Measurements from ENCODE around the gene WDR86.

WDR86 gene

DNA sequence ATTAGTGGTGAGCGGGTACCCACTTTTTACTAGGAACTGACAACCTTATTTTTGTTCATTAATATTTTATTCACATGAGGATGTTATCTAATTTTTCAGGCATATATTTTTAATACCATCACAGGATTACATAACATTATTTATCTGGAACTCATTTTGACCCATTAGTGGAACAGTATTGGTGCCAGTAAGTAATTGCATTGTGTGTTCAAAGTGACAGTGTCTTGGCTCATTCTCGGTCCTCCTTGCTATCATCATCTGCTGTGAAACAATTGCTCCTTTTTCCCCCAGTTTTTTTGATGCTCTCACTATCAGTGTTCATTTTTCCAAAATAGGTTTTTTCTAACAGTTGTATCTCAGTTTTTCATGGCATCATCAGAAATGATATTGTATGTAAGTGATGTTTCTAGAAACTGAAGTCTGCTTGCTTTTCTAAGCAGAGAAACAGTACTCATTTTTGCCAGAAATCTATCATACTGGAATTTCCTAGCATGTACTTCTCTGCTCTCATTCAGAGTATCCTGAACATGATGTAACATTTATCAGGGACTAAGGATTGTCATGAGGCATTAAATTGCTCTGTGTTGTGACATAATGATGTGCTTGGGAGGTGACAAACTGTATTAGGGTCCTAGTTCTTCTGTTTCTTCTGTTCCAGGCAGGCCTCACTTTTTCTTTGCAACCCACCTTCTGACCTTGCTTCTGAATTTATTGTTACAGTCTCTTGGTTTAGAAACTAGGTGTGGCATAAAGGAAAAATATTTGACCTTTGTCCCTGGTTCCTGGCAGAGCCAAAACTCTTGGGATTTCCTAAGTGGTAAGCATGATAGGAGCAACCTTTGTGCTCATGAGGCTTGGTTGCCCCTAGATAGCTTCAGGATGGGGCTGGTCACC, 64.0 kb downstream of the WDR86 start:
- DNase-seq, result no peak

DNA sequence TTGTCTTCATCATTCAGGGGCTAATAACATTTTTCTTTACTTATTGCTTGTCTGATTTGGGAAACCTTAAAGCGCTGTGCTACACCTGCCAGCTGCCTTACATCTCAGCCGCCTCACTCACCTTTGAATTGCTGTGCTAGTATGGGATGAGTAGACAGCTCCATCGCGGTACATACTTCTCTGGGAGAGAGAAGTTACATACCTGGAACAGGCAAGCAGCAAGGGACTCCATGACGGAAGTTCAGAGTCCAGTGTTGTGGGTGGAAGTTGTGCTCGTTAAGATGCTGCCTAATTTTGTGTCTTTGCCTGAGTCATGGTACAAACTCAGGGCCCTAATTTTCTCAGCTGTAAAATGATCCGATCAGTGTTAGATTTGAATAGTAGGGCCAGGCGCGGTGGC, 66.3 kb downstream of the WDR86 start:
- no peak for DNase-seq

DNA sequence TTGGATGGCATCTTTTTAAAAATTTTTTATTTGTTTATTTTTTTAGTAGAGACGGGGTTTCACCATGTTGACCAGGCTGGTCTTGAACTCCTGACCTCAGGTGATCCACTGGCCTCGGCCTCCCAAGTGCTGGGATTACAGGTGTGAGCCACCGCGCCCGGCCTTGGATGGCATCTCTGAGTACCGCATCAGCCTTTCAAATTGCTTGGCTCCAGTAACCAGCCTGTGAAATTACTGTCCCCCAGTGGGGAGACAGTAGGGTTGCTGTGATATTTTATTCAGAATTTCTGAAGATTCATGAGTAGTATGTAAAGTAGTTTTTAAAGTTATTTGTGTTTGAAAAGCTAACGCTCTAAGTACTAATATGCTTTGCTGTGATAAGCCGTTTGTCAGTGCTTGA, 67.0 kb downstream of the WDR86 start:
- DNase-seq, result no peak

DNA sequence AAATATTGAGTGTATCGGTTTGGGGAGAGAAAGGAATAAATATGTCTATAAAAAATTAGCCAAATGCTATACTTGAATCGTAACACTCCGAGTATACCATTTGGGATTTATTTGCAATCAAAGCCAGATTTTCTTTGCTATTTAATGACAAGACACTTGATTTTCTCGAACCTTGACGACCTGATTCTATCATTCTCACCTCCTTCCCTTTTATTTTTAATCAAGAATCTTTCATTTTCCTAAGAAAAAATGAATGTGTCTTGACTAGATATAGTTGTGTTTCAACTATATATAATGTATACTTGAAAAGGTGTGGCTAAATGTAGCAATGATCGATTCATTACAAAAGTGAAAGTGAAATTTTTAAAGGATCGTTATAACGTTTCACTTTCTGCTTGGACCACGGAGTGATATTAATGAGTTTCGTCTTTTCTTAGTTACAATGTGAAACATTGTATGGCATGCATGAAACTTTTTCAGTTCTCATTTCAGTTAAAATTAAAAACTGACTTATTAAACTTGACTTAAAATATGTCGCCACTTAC, 67.7 kb downstream of the WDR86 start:
- DNase-seq, result no peak

- DNase-seq, result peak; percentile 86
Observed at GRCh38 chr7:151341357-151342101, 68.3 kb downstream of the WDR86 start, which contains the start of gene NUB1. Gene NUB1, plus strand, starts transcription at chr7:151341812. Its CDS starts 3,538 bp downstream, at chr7:151345350.

- no peak for DNase-seq
Observed at GRCh38 chr7:151340794-151341356, 69.0 kb downstream of the WDR86 start.

- no peak for DNase-seq
Observed at GRCh38 chr7:151339651-151340382, 70.0 kb downstream of the WDR86 start.

DNA sequence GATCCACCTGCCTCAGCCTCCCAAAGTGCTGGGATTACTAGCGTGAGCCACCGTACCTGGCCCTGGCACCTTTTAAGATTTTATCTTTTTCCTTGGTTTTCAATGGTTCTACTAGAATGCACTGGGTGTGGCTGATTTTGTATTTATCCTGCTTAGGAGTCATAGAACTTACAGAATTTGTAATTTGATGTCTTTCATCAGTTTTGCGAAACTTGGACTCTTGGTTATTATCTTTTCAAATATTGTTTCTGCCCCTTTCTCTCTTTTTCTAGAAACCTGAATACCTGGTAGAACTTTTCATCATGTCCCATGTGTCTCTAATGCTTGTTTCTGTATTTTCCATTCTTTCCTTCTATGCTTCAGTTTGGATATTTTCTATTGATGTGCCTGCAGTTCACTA, 71.0 kb downstream of the WDR86 start:
- no peak for DNase-seq

DNA sequence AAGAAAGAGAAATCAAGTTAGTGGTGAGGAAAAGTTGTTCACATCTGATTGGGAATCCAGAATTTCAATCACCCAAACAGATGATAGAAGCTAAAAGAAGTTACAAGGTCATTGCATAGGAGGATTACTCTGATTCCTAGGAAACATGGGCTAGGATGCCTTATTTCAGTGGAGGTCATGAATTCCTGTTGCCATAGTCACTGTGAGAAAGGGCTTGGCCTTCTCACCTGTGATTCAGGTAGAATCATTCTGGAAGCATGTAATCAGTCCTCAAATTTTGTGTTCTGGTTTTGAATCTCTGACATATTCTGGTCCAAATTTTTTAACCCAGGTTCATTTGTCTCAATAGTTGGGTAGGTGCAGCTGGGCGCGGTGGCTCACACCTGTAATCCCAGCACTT, 72.5 kb downstream of the WDR86 start:
- no peak for DNase-seq

DNA sequence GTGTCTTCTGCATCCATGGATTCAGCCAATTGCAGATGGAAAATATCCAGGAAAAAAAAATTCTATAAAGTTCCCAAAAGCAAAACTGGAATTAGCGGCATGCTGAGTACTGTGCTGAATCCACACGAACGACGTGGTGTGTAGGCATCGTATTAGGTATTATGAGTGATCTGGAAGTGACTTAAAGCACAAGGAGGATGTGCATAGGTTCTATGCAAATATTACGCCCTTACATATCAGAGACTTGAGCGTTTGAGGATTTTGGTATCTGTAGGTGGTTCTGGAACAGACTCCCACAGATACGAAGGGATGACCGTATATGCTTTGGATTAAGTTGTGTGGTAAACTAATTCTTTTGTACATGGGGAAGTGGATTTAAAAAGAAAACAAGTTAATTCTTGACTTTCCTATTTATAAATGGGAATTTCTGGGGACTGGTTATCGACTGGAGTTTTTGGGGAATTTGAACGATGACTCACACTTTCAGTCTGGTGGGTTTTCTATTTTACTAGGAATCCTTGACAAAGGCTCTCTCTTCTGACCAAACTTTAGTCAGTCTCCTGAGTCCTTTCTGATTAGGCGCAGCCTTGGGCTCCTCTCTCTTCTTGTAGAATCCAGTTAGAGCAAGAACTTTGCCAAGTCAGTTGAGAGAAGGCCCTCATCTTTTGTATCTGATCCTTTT, 73.7 kb downstream of the WDR86 start:
- no peak for DNase-seq

GRCh38 chr7:151334628-151335027, 75.2 kb downstream of the WDR86 start:
- DNase-seq, result no peak

All from CD4-positive, alpha-beta T cell treated with Interferon gamma for 1 hour (primary cell).